NCI-H510A treated with DMSO at 0.1 percent for 48 hours (cell line): ENCODE measurements around the gene RAD51B.
A peak's percentile ranks its signal among the peaks of the same experiment; 100 is the strongest.

Experiments
- DNase-seq: peaks from one replicate; lab custom pipeline; 2025; lab: John Stamatoyannopoulos, UW

The RAD51B gene

GRCh38 chr14:68234101-68234905, 414.7 kb downstream of the RAD51B start:
- DNase-seq, result peak; percentile 68

DNA sequence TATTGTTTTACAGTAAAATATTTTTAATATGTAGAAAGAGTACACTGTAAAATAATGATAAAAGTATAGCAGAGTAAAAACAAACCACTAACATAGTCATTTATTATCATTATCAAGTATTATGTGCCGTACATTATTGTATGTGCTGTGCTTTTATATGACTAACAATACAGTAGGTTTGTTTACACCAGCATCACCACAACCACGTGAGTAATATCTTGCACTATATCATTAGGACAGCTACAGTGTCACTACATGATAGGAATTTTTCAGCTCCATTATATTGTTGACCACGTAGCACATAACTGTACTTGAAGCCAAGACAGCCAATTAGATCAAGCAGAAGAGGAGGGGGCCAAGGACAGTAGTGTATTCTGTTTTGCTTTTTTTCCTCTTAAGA, 415.4 kb downstream of the RAD51B start:
- no peak for DNase-seq

- DNase-seq, result no peak
Measured at GRCh38 chr14:68236582-68237458, 417.2 kb downstream of the RAD51B start.

GRCh38 chr14:68238551-68238950, 419.0 kb downstream of the RAD51B start:
- DNase-seq, result no peak

DNA sequence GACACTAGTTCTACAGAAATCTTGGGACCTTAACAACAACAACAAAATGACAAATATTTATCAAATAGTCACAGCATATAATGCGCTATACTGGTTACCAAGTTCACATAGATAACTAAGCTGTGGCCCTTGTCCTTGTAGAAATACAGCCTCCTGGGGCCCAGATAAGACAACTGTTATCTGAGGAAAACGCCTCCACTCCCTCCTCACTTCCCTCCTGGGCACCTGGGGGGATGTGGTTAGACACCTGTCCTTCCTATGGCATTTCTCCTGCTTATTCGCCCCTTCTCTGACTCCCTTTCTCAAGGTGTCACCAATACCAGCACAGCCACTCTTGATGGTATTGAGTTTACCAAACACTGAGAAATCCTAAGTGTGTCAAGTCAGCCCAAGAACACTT, 419.4 kb downstream of the RAD51B start:
- no peak for DNase-seq

DNA sequence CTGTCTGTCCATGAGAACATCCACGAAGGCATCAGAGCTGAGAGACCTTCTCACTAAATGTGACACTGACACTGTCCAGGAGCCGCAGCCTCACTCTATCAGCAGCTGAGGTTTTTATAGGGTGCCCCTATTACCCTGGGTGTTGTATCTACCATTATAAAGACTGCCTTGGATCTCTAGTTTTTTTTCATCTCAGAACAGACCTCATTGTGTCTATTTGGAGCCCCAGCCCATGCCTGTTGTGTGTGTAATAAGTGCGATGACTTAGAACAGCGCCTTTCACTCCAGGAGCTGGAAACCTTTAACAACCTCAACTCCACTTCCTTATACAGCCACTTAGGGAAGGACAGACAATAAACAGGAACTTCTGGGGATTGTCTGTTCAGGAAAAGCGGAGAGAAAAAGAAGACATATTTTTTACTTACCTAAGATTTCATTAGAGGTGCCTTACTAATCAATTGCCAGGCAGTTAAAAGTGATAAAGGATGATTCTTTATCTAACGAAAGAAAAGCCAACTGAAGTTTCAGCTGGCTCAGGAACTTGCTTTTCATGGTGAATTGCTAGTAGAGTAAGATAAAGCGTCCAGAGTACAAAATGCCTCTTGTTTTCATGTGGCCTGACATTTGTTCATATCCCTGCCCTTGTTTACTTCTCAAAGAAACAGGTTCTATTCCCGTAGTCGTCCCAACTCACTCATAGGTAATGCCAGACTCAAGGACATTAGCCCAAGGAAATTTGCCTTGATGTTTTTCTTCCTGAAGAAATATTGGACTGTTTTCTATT, 420.6 kb downstream of the RAD51B start:
- DNase-seq, result no peak

DNA sequence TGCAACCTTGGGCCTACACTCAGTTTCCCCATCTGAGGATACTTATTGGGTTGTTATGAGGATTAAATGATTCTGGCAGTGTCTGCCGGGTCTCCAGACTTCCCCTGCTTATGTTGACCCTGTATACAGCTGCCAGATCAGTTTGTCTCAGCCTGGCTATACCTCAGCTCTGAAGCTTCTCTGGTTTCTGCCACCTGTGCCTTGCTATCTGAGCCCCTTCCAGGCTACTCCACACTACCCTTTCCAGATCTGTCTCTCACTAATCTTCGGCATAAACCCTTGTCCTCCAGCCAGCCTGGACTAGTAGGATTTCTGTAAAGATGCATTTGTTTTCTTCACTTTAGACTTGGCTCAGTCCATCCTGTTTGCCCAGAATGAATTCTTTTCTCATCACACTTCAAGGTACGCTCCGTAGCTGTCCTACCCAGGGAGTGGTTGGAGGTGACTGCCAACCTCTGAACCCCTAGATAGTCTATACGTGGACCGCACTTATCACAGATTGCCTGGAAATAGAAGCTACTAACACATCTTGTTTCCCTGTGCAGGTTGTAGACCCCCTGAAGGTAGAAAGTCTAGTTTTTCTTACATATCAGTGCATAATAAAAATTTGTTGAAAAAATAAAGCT, 422.4 kb downstream of the RAD51B start:
- DNase-seq, result no peak

DNA sequence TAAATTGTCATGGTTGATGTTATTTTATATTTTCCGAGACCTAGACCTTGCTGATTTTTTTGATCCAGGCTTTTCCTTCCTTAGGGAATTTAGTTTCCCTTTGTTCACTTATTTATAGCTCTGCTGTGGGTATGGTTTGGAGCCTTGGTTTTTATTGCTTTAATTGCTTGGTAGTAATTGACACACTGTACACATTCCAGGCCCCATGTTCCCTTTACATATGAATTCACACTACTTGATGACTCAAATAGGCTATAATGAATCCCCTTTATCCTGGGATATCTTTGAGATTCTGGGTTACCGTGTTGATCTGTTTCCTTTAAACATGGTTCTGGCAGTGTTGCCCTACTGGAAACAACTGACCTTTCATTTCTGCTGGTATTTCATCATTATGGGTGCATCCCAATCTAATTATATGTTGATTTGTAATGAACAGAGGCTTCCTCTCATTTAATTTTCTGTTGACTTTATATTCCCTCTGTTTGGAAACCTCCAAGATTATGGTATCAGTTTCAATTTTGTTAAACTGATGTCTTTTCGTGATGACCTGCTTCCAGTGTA, 424.0 kb downstream of the RAD51B start:
- no peak for DNase-seq

DNA sequence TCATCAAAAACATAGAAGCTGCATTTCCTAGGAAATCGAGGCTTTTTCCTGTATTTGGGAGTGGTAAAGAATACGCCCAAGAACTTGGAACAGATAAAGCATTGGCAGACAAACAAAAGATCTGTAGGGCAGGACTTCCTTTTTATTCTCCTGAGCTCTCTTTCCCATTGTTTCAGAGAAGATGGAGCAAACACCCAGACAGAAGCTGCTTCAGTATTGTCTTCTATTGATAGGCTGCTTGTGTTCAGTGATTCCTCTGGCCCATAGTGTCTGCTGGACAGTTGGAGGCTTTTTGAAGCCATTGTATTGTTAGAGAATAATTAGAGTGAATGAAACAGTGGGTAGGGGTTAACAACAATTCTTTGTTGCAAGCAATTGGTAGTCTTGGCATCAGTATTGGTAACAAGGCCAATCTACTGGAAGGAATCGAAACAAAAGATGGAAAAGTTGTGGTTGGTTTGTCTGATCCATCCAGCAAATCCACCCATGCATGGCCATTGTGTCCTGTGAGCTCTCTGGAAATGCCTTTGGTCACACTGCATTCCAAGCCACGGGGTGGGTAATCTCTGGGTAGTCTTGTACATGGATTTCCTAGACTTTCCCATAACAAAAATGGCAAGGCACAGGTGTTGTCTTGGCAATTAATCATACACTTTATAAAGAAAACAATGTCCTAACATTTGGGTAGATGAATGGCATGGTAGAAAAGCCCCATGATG, 424.8 kb downstream of the RAD51B start:
- DNase-seq, result no peak

- no peak for DNase-seq
Measured at GRCh38 chr14:68245146-68246073, 425.8 kb downstream of the RAD51B start.

DNA sequence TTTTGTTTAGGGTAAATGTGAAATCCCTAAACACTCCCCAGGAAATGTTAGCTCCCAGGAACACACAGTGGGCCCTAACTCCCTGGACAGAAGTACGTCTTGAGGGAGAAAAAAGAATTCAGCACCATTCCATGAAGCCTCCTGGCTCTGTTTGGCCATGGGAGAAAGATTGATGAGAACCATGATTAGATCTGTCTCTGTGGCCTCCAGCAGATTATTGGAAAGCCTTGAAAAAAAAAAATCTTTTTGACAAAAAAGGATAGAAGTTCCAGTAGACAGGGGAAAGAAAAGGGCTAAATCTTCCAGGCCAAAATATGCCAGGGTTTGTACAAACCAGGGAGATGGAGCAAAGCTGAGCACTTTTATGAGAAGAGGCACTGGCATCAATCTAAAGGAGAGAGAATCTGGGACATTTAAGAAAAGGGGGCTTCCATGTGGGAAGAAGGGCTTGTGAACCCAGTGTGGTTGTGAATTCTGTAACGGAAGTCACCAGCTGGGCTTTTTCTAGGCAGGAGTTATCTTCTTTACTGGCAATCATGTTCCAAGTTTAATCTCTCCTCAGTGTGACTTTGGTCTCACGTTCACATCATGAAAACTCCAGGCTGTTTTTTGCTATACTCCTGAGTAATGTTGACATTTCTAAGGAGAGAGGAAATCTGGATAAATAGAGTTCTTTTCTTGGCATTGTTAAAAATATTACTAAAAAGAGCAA, 426.7 kb downstream of the RAD51B start:
- DNase-seq, result no peak

GRCh38 chr14:68246786-68247105, 427.2 kb downstream of the RAD51B start:
- DNase-seq, result no peak

DNA sequence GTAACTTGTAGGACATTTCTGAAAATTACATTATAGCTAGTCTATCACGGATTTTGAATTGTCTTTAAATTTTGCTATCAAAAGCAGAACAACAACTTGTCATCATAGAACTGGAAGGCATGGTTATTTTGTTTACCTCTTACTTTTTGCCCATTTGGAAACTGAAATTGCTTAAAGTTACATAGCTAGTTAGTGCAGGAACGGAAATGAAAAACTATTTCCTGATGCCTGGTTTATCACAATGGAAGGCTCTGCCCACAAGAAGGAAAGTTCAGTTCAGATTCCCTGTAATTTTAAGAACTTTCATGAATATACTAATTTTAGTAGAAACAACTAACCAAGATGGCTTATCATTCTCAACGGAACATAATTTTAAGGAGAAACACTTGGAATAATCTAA, 427.7 kb downstream of the RAD51B start:
- DNase-seq, result no peak

DNA sequence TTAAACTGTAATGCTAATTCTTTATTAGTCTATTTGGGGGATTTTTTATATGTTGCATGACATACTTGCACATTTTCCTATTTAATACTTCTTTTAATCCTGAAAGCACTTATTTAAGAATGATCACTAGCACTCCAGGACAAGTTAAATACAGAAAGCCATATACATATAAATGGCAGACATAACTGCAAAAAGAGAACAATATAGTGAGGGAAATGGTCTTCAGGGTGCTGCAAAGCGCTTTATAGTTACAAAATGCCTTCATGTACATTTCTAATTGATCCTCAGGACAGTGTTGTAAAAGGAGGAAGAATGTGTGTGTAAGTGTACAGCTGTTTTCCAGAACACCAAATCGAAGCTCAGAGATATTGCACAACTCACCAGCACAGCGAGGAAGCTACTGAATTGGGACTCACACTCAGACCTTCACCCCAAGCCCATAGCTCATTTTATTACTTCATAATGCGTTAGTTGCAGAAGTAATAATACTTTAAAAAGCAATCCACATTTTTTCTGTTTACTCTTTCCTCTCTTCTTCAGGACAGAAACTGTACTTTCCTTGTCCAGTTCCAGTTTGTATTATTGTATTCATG, 428.2 kb downstream of the RAD51B start:
- no peak for DNase-seq

DNA sequence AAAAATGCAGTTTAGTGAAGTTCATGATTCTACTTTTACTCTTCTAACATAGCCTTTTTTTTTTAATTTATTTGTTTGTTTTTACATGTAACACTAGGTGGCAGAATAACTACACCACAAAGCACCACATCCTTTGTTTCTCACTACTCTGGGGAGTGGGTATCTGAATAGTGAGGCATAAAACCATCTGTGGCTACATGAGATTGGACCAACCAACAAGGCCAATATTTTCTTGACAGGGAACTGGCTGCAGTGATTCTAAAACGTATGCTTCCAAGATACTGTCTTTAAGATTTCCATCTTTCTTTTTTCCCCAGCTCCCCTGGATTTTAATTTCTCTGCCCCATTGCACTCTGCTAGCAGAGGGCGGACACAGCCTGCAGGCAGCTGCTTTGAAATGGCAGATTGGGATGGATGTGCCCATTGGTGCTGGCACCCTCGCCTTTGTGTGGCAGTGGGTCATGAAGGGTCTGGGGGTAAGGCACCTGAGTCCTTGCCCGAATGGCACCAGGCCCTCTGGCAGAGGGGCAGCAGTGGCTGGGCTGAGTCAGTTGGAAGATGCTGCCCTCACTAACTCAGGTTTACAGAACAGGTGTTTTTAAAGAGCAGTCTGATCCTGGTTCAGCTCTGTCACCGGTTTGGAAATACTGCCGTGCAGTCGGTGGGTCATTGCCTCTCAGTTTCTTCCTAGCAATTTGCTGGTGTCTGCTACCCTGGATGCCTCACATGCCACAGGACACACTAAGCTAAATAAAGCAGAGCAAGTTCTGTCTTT, 429.1 kb downstream of the RAD51B start:
- DNase-seq, result peak; percentile 43

GRCh38 chr14:68249661-68250451, 430.3 kb downstream of the RAD51B start:
- no peak for DNase-seq
